Vagina (tissue), 2 donors: Measurements from ENCODE around the gene POU6F2. TPM values are rescaled to one million over a fixed set of nuclear protein-coding genes. Genes with fewer than 3 reads are reported as not detected.

ENCODE experiments used
- DNase-seq, 2 donors: peaks; one replicate each; pipeline ENCODE4 v3.0.0-alpha.2; 2017; ENCODE audit errors: extremely low spot score in 2 of 2
- H3K27ac ChIP-seq: fragments of 200-600 bp; sonication (generic); one replicate; pipeline ENCODE4 v1.5.1; 2019
- H3K27me3 ChIP-seq: fragments of 200-600 bp; sonication (generic); one replicate; pipeline ENCODE4 v1.5.1; 2019
- H3K36me3 ChIP-seq, 2 donors: fragments of 200-600 bp; sonication (generic); one replicate each; pipeline ENCODE4 v1.5.1; 2017 to 2019
- H3K4me1 ChIP-seq: fragments of 200-600 bp; sonication (generic); one replicate; pipeline ENCODE4 v1.5.1; 2019
- H3K4me3 ChIP-seq, 2 donors: fragments of 200-600 bp; sonication (generic); 1 replicate in 1 of 2; 2 replicates in 1 of 2; pipeline ENCODE4 v1.5.1; 2016 to 2019
- H3K9me3 ChIP-seq: fragments of 200-600 bp; sonication (generic); one replicate; pipeline ENCODE4 v1.5.1; 2019
- CTCF ChIP-seq, 3 experiments: fragments of 450-650 bp in 2 of 3; fragments of 200-600 bp in 1 of 3; sonication (generic) in 1 of 3; IDR thresholded peaks; one replicate each; pipeline ENCODE4 v1.5.1; 2017 to 2019; ENCODE audit warnings: antibody characterized with exemption in 3 of 3, mild to moderate bottlenecking in 2 of 3, moderate library complexity in 2 of 3
- POLR2A ChIP-seq, 2 donors: fragments of 450-650 bp; IDR thresholded peaks; one replicate each; pipeline ENCODE4 v1.6.1; 2017; ENCODE audit warnings: antibody characterized with exemption in 2 of 2, mild to moderate bottlenecking in 2 of 2, moderate library complexity in 2 of 2
- POLR2AphosphoS5 ChIP-seq, 2 donors: sonication (generic); formaldehyde crosslinking; IDR thresholded peaks; one replicate each; pipeline ENCODE4 v1.9.0; 2017; ENCODE audit warnings: antibody characterized with exemption in 2 of 2, mild to moderate bottlenecking in 2 of 2, low read depth in 1 of 2; ENCODE audit not compliant: insufficient read depth in 1 of 2
- intact Hi-C: fragments of 100-400 bp; cut with DNase I; formaldehyde crosslinking; loops from one replicate; pipeline ENCODE4 v1.15.1; 2023
- total RNA-seq: library from RNA; depleted of rRNA; stranded (reverse); fragments of >200 nt; gene quantifications from one replicate; pipeline ENCODE4 v1.2.3, GENCODE V29; 2016

The POU6F2 gene
- total RNA-seq, 1 donor from 2014 or later: not detected

- no peak for DNase-seq
Observed at GRCh38 chr7:39042670-39043069, 65.0 kb downstream of the POU6F2 start.

GRCh38 chr7:39043531-39043930 is 65.8 kb downstream of the POU6F2 start:
- no peak overlapping the region for H3K27ac ChIP-seq
- H3K9me3 ChIP-seq: no peaks in the 10 kb centered on the region
- DNase-seq: no peak
- no peaks in the 10 kb centered on the region for H3K36me3 ChIP-seq
- intact Hi-C loops: no loop called here
- H3K4me1 ChIP-seq: no peaks in the 10 kb centered on the region
- no peak overlapping the region for H3K4me3 ChIP-seq
- TF ChIP-seq POLR2AphosphoS5 (IDR thresholded peaks at IDR 0.05; ENCODE audit: insufficient read depth in 1 of 2, low read depth in 1 of 2) (no peak), CTCF (IDR thresholded peaks at IDR 0.05) (no peak), POLR2A (IDR thresholded peaks at IDR 0.05) (no peak)
- no peaks in the 10 kb centered on the region for H3K27me3 ChIP-seq

More at GRCh38 chr7:39042670-39043069, 65.0 kb downstream of the POU6F2 start:
- Histone ChIP-seq H3K4me3 (no peak overlapping the region), H3K36me3 (no peaks in the 10 kb centered on the region), H3K9me3 (no peaks in the 10 kb centered on the region), H3K27ac (no peak overlapping the region), H3K27me3 (no peaks in the 10 kb centered on the region), H3K4me1 (no peaks in the 10 kb centered on the region)
- intact Hi-C loops: no loop called here
- no peak for TF ChIP-seq POLR2AphosphoS5 (IDR thresholded peaks at IDR 0.05; ENCODE audit: insufficient read depth in 1 of 2, low read depth in 1 of 2)

GRCh38 chr7:39044489-39044888 is 66.8 kb downstream of the POU6F2 start:
- no peaks in the 10 kb centered on the region for H3K36me3 ChIP-seq
- no peak for DNase-seq
- H3K27me3 ChIP-seq: no peaks in the 10 kb centered on the region
- H3K4me3 ChIP-seq: no peak overlapping the region
- no peak overlapping the region for H3K27ac ChIP-seq
- TF ChIP-seq POLR2A (IDR thresholded peaks at IDR 0.05) (no peak), POLR2AphosphoS5 (IDR thresholded peaks at IDR 0.05; ENCODE audit: insufficient read depth in 1 of 2, low read depth in 1 of 2) (no peak), CTCF (IDR thresholded peaks at IDR 0.05) (no peak)
- intact Hi-C loops: no loop called here
- no peaks in the 10 kb centered on the region for H3K9me3 ChIP-seq
- H3K4me1 ChIP-seq: no peaks in the 10 kb centered on the region

GRCh38 chr7:39045231-39045630 is 67.5 kb downstream of the POU6F2 start:
- TF ChIP-seq POLR2AphosphoS5 (IDR thresholded peaks at IDR 0.05; ENCODE audit: insufficient read depth in 1 of 2, low read depth in 1 of 2) (no peak), CTCF (IDR thresholded peaks at IDR 0.05) (no peak), POLR2A (IDR thresholded peaks at IDR 0.05) (no peak)
- Histone ChIP-seq H3K36me3 (no peaks in the 10 kb centered on the region), H3K4me3 (no peak overlapping the region), H3K4me1 (no peaks in the 10 kb centered on the region), H3K27me3 (no peaks in the 10 kb centered on the region), H3K27ac (no peak overlapping the region), H3K9me3 (no peaks in the 10 kb centered on the region)
- intact Hi-C loops: no loop called here
- no peak for DNase-seq

GRCh38 chr7:39051279-39051678 is 73.6 kb downstream of the POU6F2 start:
- H3K4me1 ChIP-seq: no peaks in the 10 kb centered on the region
- H3K27ac ChIP-seq: no peak overlapping the region
- DNase-seq: no peak
- no peak for TF ChIP-seq POLR2AphosphoS5 (IDR thresholded peaks at IDR 0.05; ENCODE audit: insufficient read depth in 1 of 2, low read depth in 1 of 2)
- TF ChIP-seq POLR2A (IDR thresholded peaks at IDR 0.05): no peak
- TF ChIP-seq CTCF (IDR thresholded peaks at IDR 0.05): no peak
- intact Hi-C loops: no loop called here
- no peaks in the 10 kb centered on the region for H3K36me3 ChIP-seq
- H3K4me3 ChIP-seq: no peak overlapping the region
- no peaks in the 10 kb centered on the region for H3K27me3 ChIP-seq
- H3K9me3 ChIP-seq: no peaks in the 10 kb centered on the region
